Endothelial cell of coronary artery (primary cell): ENCODE data around the gene TSLP. TPM values are rescaled to one million over a fixed set of nuclear protein-coding genes. Genes with fewer than 3 reads are reported as not detected.

ENCODE experiments used
- total RNA-seq: library from RNA; depleted of rRNA; stranded (reverse); fragments of >200 nt; gene quantifications from 2 replicates; pipeline ENCODE4 v1.2.3, GENCODE V29; 2014

TSLP gene
- under 0.01 and 0.09 TPM in 2 replicates for total RNA-seq

DNA sequence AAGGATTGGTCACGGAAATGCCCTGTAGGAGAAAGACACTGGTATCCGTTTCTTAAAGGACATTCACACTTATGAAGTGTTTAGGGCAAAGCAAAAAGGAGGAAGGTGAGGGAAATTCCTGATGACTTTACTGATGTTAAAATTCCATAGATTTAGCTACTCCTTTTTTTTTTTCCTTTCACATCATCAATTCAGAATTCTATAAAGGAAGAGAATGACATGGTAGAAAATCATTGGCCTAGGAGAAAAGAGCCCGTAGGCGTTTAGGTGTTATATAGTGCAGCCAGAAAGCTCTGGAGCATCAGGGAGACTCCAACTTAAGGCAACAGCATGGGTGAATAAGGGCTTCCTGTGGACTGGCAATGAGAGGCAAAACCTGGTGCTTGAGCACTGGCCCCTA lies at the start of gene TSLP:
TSS of gene TSLP (plus strand) at position 301 of the 400 bp plus-strand sequence. CDS start 178 bp downstream, outside the sequence.

DNA sequence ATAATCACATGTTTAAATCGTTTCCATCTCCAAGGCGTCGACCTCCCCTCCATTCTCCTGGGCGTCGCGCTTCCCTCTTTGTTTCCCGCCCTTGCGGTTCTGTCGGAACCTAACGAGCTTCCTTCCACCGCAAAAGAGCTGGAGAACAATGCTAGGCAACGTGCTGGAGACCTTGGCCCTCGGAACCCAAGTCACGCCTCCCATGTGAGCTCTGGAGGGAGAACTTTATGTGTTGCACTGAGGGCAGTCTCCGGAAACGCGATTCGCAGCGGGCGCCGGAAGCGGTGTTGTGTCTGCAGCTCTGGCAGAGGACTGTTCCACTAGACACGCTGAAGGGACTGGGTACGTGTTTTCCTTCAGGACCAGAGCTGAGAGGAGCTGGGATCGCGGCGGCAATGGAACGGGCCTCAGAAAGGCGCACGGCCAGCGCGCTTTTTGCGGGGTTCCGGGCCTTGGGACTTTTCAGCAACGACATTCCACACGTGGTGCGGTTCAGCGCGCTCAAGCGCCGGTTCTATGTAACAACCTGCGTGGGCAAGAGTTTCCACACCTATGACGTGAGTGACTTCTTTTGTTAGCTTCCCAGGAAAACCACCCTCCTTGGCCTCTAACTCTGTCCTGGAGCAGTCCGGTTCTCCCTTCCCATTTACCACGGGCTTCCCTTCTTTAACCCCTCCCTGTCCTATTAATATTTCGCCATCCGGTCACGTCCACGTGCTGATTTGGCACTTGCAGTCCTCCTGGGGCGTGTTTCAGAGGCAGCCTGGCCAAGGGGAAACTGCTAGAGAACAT lies 20.7 kb downstream of the TSLP start, which contains the start of gene WDR36:
TSS of gene WDR36 (plus strand) at position 287 of the 792 bp plus-strand sequence. CDS start at position 396, 109 bp downstream.

Other genes starting within 250 kb of the TSLP start
- gene WDR36, start 20.6 kb downstream of the TSLP start, total RNA-seq = 47.1 and 52.1 TPM in 2 replicates
- gene CAMK4, start 152.7 kb downstream of the TSLP start, total RNA-seq = 0.47 and 4.9 TPM in 2 replicates